Mammary epithelial cell (primary cell): Measurements from ENCODE around the gene DPF3.

Source experiments
- EZH2 ChIP-seq: IDR thresholded peaks from 2 replicates; pipeline ENCODE4 v1.6.1; 2012; ENCODE audit warnings: low read length, inconsistent platforms, borderline replicate concordance
- TF ChIP-seq, protein P1 (sequence below), 2 donors: IDR thresholded peaks in 1 of 2; conservative IDR thresholded peaks in 1 of 2; 2 replicates each; pipeline ENCODE4 v1.5.1; 2011 to 2012; ENCODE audit warnings: inconsistent platforms in 2 of 2, low read length in 2 of 2, mild to moderate bottlenecking in 2 of 2, control low read depth in 1 of 2, low read depth in 1 of 2; ENCODE audit not compliant: insufficient read depth in 1 of 2; ENCODE audit errors: extremely low read depth in 1 of 2

DNA sequence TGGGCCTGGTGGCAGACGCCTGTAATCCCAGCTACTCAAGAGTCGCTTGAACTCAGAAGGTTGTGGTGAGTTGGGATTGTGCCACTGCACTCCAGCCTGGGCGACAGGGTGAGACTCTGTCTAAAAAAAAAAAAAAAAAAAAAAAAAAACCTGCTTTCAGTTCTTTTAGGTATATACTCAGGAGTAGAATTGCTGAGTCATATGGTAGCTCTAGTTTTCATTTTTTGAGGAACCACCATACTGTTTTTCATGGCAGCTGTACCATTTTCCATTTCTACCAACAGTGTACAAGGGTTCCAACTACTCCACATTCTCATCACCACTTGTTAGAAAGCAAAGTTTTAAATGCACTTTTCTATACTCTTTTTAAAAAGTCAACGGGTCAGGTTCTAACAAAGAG, 119.8 kb downstream of the DPF3 start:
- TF ChIP-seq, protein P1, sequence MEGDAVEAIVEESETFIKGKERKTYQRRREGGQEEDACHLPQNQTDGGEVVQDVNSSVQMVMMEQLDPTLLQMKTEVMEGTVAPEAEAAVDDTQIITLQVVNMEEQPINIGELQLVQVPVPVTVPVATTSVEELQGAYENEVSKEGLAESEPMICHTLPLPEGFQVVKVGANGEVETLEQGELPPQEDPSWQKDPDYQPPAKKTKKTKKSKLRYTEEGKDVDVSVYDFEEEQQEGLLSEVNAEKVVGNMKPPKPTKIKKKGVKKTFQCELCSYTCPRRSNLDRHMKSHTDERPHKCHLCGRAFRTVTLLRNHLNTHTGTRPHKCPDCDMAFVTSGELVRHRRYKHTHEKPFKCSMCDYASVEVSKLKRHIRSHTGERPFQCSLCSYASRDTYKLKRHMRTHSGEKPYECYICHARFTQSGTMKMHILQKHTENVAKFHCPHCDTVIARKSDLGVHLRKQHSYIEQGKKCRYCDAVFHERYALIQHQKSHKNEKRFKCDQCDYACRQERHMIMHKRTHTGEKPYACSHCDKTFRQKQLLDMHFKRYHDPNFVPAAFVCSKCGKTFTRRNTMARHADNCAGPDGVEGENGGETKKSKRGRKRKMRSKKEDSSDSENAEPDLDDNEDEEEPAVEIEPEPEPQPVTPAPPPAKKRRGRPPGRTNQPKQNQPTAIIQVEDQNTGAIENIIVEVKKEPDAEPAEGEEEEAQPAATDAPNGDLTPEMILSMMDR (conservative IDR thresholded peaks at IDR 0.05 in 1 of 2, IDR thresholded peaks at IDR 0.05 in 1 of 2; ENCODE audit: extremely low read depth in 1 of 2, insufficient read depth in 1 of 2, low read depth in 1 of 2, low read length in 2 of 2) = no peak
- TF ChIP-seq EZH2 = no peak
